Fibroblast of villous mesenchyme (primary cell): ENCODE results near the gene ATP9A. TPM values are rescaled to one million over a fixed set of nuclear protein-coding genes. Genes with fewer than 3 reads are reported as not detected.

ENCODE experiments used
- DNase-seq: peaks from one replicate; pipeline ENCODE4 v3.0.0-alpha.2; 2010; ENCODE audit warnings: low read depth
- H3K4me3 ChIP-seq: 2 replicates; pipeline ENCODE4 v1.5.1; 2011; ENCODE audit warnings: low read depth, mild to moderate bottlenecking, low read length
- total RNA-seq: library from RNA; depleted of rRNA; stranded (reverse); fragments of >200 nt; gene quantifications from 2 replicates; pipeline ENCODE4 v1.2.3, GENCODE V29; 2012
- TF ChIP-seq, protein P1 (sequence below): IDR thresholded peaks from 2 replicates; pipeline ENCODE4 v1.5.1; 2012; ENCODE audit warnings: low read depth, mild to moderate bottlenecking, low read length; ENCODE audit not compliant: insufficient read depth

The ATP9A gene
- total RNA-seq, 1 donor: 6.9 TPM

DNA sequence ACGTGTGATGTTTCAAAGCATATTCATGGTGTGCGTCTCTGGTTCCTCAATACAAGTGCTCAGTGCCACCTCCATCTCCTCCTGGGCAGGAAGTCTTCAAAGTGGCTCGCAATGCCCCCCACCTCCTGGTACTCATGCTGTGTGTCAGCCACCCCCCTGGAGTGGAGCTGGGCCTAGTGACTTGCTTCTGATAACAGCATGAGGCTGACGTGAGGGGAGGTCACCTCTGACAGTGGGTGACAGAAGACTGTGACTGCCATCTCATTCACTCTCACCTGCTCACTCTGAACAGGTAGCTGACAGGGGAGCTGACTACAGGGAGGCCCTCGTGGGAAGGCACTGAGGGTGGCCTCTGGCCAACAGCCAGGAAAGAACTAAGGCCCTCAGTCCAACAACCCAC, 133.3 kb downstream of the ATP9A start:
- no peak for DNase-seq
- TF ChIP-seq, protein P1, sequence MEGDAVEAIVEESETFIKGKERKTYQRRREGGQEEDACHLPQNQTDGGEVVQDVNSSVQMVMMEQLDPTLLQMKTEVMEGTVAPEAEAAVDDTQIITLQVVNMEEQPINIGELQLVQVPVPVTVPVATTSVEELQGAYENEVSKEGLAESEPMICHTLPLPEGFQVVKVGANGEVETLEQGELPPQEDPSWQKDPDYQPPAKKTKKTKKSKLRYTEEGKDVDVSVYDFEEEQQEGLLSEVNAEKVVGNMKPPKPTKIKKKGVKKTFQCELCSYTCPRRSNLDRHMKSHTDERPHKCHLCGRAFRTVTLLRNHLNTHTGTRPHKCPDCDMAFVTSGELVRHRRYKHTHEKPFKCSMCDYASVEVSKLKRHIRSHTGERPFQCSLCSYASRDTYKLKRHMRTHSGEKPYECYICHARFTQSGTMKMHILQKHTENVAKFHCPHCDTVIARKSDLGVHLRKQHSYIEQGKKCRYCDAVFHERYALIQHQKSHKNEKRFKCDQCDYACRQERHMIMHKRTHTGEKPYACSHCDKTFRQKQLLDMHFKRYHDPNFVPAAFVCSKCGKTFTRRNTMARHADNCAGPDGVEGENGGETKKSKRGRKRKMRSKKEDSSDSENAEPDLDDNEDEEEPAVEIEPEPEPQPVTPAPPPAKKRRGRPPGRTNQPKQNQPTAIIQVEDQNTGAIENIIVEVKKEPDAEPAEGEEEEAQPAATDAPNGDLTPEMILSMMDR: no peak
- no peak overlapping the region for H3K4me3 ChIP-seq

DNA sequence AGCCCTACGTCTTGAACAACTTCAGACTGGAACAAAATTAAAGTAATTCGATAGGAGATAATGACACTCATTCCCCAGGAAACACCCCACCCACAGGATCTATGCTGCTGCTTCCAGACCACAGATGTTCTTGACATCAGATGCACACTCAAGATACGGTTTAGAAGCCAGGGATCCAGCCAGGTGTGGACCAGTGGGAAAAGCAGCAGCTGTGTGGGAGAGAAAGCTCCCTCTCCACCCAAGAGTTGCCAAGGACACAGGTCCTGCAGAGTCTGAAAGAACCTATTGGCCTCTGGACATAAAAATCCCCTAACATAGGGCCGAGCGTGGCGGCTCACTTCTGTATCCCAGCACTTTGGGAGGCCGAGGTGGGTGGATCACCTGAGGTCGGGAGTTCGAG, 133.9 kb downstream of the ATP9A start:
- TF ChIP-seq, protein P1: no peak
- no peak for DNase-seq

DNA sequence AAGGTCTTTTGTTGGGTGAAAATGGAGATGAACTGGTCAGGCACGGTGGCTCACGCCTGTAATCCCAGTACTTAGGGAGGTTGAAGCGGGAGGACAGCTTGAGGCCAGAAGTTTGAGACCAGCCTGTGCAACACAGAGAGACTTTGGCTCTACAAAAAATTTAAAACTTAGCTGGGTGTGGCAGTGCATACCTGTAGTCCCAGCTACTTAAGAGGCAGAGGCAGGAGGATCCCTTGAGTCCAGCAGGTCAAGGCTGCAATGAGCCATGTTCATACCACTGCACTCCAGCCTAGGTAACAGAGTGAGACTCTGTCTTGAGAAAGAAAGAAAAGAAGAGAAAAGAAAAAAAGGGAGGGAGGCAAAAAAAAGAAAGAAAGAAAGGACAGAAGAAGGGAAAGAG, 134.8 kb downstream of the ATP9A start:
- DNase-seq: no peak
- TF ChIP-seq, protein P1: no peak
- no peak overlapping the region for H3K4me3 ChIP-seq

More for the DNA sequence above, 133.9 kb downstream of the ATP9A start:
- no peak overlapping the region for H3K4me3 ChIP-seq

DNA sequence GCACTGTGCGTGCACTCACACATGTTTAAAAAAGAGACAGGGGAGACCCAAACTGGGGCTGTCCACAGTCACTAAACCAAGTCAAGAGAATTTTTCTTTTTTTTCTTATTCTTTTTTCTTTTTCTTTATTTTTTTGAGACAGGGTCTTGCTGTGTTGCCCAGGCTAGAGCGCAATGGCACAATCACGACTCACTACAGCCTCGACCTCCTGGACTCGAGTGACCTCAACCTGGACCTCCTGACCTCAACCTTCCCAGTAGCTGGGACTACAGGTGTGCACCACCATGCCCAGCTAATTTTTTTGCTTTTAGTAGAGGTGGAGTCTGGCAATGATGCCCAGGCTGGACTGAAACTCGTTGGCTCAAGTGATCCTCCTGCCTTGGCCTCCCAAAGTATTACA, 136.2 kb downstream of the ATP9A start:
- TF ChIP-seq, protein P1: no peak
- H3K4me3 ChIP-seq: no peak overlapping the region

DNA sequence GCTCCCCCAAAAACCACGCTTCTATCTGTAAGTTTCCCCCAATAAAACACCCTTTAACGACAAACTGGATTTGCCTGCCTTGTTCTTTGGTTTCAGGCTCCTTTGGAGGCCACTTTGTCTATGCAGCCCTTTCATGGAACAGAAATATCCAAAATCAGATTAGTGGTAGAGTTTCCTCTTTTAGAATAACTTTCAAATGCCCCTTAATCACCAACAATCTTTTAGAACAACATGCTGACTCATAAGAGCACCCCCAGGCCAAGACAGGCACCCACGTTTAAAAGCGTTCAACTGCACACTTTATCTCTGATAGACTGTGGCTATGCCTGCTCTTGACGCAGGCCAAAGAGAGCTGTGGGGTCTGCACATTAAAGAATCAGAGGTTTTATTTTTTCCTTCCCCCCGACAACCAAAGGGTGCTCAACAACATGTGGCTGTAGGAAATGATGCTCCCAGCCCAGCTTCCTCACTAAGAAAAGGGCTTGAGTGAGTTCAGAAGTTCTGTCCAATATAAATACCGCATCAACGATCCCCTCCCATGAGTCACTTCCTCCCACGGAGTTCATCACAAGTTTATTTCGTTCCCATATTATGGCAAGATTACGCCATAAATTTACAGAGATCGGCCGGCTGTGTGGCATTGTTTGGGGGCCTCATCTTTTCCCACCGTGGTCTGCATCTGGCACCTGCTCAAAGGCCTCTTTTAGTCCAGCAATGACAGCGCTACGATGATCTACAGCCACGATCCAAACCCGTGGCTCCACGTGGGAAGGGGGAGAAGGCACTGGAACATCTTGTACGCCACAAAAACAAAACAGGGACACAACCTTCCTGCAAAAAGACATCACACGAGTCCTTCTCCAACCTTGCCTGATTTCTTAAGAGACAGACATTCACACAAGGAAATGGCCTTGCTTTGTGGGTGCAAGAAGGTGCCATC, 136.9 kb downstream of the ATP9A start:
- TF ChIP-seq, protein P1: no peak
- DNase-seq: peak; percentile 99
- H3K4me3 ChIP-seq: peak overlapping the region; percentile 17

More for the DNA sequence above, 136.2 kb downstream of the ATP9A start:
- no peak for DNase-seq

DNA sequence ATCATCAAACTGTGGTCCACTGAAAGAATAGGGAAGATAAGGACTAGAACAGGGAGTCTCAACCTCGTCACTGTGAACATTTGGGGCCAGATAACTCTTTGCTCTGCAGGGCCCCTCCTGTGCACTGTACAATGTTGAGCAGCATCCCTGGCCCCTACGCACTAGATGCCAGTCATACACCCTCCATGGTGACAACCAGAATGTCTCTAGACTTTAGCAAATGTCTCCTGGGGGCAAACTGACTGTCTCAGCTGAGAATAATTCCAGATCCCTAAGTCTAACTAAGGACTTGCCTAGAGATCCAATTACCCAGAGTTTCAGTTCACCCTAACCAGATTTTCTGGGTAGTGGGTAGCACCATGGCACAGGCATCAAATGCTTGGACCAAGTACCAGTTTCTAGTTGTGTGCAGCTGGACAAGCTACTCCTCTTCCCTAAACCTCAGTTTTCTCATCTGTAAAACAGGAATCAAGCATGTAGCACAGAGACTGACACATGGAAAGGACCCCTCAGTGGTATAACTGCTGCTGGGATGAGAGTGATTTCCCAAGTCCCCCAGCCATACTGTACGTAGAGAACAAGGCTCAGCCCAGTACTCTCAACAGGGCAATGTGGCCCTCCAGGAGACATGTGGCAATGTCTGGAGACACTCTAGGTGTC, 138.7 kb downstream of the ATP9A start:
- TF ChIP-seq, protein P1: no peak
- no peak overlapping the region for H3K4me3 ChIP-seq
- no peak for DNase-seq
